Tibial nerve (tissue), 4 donors: ENCODE data around the gene LGALS9. TPM values are rescaled to one million over a fixed set of nuclear protein-coding genes. Genes with fewer than 3 reads are reported as not detected.
A peak's percentile ranks its signal among the peaks of the same experiment; 100 is the strongest.

Source experiments
- DNase-seq, 2 donors: peaks; one replicate each; pipeline ENCODE4 v3.0.0-alpha.2; 2019; ENCODE audit warnings: low spot score in 2 of 2
- H3K27ac ChIP-seq, 4 donors: fragments of 200-600 bp; sonication (generic) in 3 of 4; one replicate each; pipeline ENCODE4 v1.5.1; 2017 to 2019; ENCODE audit warnings: mild to moderate bottlenecking in 1 of 4
- H3K27me3 ChIP-seq, 2 donors: fragments of 200-600 bp; sonication (generic) in 1 of 2; one replicate each; pipeline versions ENCODE4 v1.5.1 to v1.6.0; 2017 to 2019
- H3K36me3 ChIP-seq, 3 donors: fragments of 200-600 bp; sonication (generic); one replicate each; pipeline ENCODE4 v1.5.1; 2018 to 2019
- H3K4me1 ChIP-seq, 4 donors: fragments of 200-600 bp; sonication (generic) in 3 of 4; one replicate each; pipeline ENCODE4 v1.5.1; 2017 to 2019
- H3K4me3 ChIP-seq, 4 donors: fragments of 200-600 bp; sonication (generic) in 3 of 4; one replicate each; pipeline ENCODE4 v1.5.1; 2017 to 2019; ENCODE audit warnings: mild to moderate bottlenecking in 1 of 4, moderate library complexity in 1 of 4
- H3K9me3 ChIP-seq, 4 donors: fragments of 200-600 bp; sonication (generic) in 3 of 4; one replicate each; pipeline ENCODE4 v1.5.1; 2017 to 2019
- CTCF ChIP-seq, 5 experiments: fragments of 200-600 bp in 3 of 5; fragments of 450-650 bp in 2 of 5; sonication (generic) in 3 of 5; IDR thresholded peaks; one replicate each; pipeline ENCODE4 v1.5.1; 2016 to 2019; ENCODE audit warnings: antibody characterized with exemption in 5 of 5, mild to moderate bottlenecking in 3 of 5, moderate library complexity in 2 of 5
- EP300 ChIP-seq, 2 donors: sonication (generic); formaldehyde crosslinking; IDR thresholded peaks; one replicate each; pipeline ENCODE4 v1.6.1; 2017; ENCODE audit warnings: antibody characterized with exemption in 2 of 2, mild to moderate bottlenecking in 1 of 2
- POLR2A ChIP-seq, 2 donors: fragments of 450-650 bp; IDR thresholded peaks; one replicate each; pipeline ENCODE4 v1.6.1; 2017; ENCODE audit warnings: antibody characterized with exemption in 2 of 2, mild to moderate bottlenecking in 2 of 2, moderate library complexity in 2 of 2
- WGBS, 2 donors: methylation state at CpG; one replicate each; pipeline ENCODE4 v1.1.5; 2018; 5-methylcytosine and 5-hydroxymethylcytosine counted together
- total RNA-seq, 4 donors: library from RNA; depleted of rRNA; stranded (reverse); fragments of >200 nt; gene quantifications; one replicate each; pipeline ENCODE4 v1.1.0, GENCODE V29; 2016

Gene LGALS9
- total RNA-seq, 4 donors from 2014 or later = 11.9 to 73.5 (median 20.7) TPM

GRCh38 chr17:27602721-27603420, 28.1 kb upstream of the LGALS9 start:
- Histone ChIP-seq H3K9me3 (no peaks in the 10 kb centered on the region), H3K27me3 (no peaks in the 10 kb centered on the region), H3K27ac (no peak overlapping the region), H3K4me1 (peaks cover 0 to 22% (median 2%) of the 10 kb centered on the region in 4 donors), H3K36me3 (peaks cover 0 to 55% (median 10%) of the 10 kb centered on the region in 3 donors), H3K4me3 (no peak overlapping the region)
- TF ChIP-seq EP300 (IDR thresholded peaks at IDR 0.05) (no peak), CTCF (IDR thresholded peaks at IDR 0.05) (peak; percentile 91 to 96 (median 93))
- DNase-seq = peak; percentile 58 to 88
- WGBS, 2 donors = 49 to 54% methylated on average over 11 to 15 of the region's 15 CpGs

DNA sequence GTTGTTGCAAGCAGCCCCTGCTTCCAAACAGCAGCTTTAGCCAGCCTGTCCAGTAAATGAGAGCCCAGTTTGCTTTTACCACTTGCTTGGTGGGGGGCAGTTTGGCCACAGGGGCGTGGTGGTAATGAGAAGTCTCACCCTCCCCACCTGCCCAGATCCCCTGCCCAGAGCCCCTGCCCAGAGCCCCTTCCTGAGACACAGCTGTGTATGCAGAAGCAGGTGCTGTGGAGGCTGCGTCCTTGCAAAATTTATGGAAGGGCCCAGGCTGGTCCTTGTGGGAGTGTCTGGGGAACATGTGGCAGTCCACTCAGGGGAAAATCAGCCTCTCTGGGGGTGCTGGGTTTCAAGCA, 27.6 kb upstream of the LGALS9 start:
- DNase-seq = no peak
- Histone ChIP-seq H3K36me3 (peaks cover 0 to 55% (median 10%) of the 10 kb centered on the region in 3 donors), H3K27ac (no peak overlapping the region), H3K4me3 (no peak overlapping the region), H3K27me3 (no peaks in the 10 kb centered on the region), H3K4me1 (peaks cover 0 to 22% (median 2%) of the 10 kb centered on the region in 4 donors), H3K9me3 (no peaks in the 10 kb centered on the region)
- TF ChIP-seq EP300 (IDR thresholded peaks at IDR 0.05) (no peak), CTCF (IDR thresholded peaks at IDR 0.05) (peak in 1 of 5 experiments; percentile 29)
- WGBS, 2 donors = 72 to 89% methylated on average over 2 of the region's 2 CpGs

GRCh38 chr17:27603880-27604794, 26.9 kb upstream of the LGALS9 start:
- no peaks in the 10 kb centered on the region for H3K27me3 ChIP-seq
- TF ChIP-seq POLR2A (IDR thresholded peaks at IDR 0.05) (no peak), EP300 (IDR thresholded peaks at IDR 0.05) (no peak), CTCF (IDR thresholded peaks at IDR 0.05) (no peak)
- no peak overlapping the region for H3K27ac ChIP-seq
- no peak overlapping the region for H3K4me3 ChIP-seq
- peaks cover 0 to 22% (median 2%) of the 10 kb centered on the region in 4 donors for H3K4me1 ChIP-seq
- 92 to 94% methylated on average over 22 of the region's 22 CpGs for WGBS, 2 donors
- DNase-seq = no peak
- H3K9me3 ChIP-seq = no peaks in the 10 kb centered on the region
- peaks cover 0 to 56% (median 10%) of the 10 kb centered on the region in 3 donors for H3K36me3 ChIP-seq

- 95 to 97% methylated on average over 7 to 17 of the region's 25 CpGs for WGBS, 2 donors
- no peaks in the 10 kb centered on the region for H3K27me3 ChIP-seq
- H3K4me3 ChIP-seq = no peak overlapping the region
- H3K4me1 ChIP-seq = peaks cover 0 to 20% (median 2%) of the 10 kb centered on the region in 4 donors
- H3K9me3 ChIP-seq = no peaks in the 10 kb centered on the region
- H3K36me3 ChIP-seq = peaks cover 0 to 69% (median 10%) of the 10 kb centered on the region in 3 donors
- no peak overlapping the region for H3K27ac ChIP-seq
- TF ChIP-seq CTCF (IDR thresholded peaks at IDR 0.05) (no peak), EP300 (IDR thresholded peaks at IDR 0.05) (no peak), POLR2A (IDR thresholded peaks at IDR 0.05) (no peak)
- no peak for DNase-seq
Observed at GRCh38 chr17:27605409-27605808, 25.6 kb upstream of the LGALS9 start.
